Progenitor cell of endocrine pancreas (in vitro differentiated cells): ENCODE measurements around the gene PKLR. TPM values are rescaled to one million over a fixed set of nuclear protein-coding genes. Genes with fewer than 3 reads are reported as not detected.
"Not testable (repeated sequence)": the region's sequence is repeated elsewhere in the genome, so short reads cannot be mapped to it uniquely, and the experiment has no call there.

Source experiments
- DNase-seq: peaks from one replicate; pipeline ENCODE4 v3.0.0; 2021; ENCODE audit warnings: low spot score; ENCODE audit not compliant: unreplicated experiment
- H3K27ac Mint-ChIP-seq: 2 replicates; pipeline ENCODE4 v1.8.0; 2021; ENCODE audit warnings: mild to moderate bottlenecking, moderate library complexity, mixed read lengths
- H3K27me3 Mint-ChIP-seq: 2 replicates; pipeline ENCODE4 v1.8.0; 2021; ENCODE audit warnings: mixed read lengths
- H3K36me3 Mint-ChIP-seq: 2 replicates; pipeline ENCODE4 v1.8.0; 2022; ENCODE audit warnings: mixed read lengths; ENCODE audit not compliant: insufficient read depth
- H3K4me1 Mint-ChIP-seq: 2 replicates; pipeline ENCODE4 v1.8.0; 2021; ENCODE audit warnings: low read depth, mixed read lengths
- H3K4me3 Mint-ChIP-seq: 2 replicates; pipeline ENCODE4 v1.8.0; 2021; ENCODE audit warnings: low read depth, mild to moderate bottlenecking, moderate library complexity, mixed read lengths
- H3K9me3 Mint-ChIP-seq: 2 replicates; pipeline ENCODE4 v1.8.0; 2021; ENCODE audit warnings: low read depth, mixed read lengths
- CTCF ChIP-seq: fragments of 200-600 bp; sonication (generic); IDR thresholded peaks from one replicate; pipeline ENCODE4 v1.5.0; 2021; ENCODE audit warnings: antibody characterized with exemption, mild to moderate bottlenecking; ENCODE audit not compliant: unreplicated experiment
- long read RNA-seq: library from polyadenylated mRNA; unstranded; transcript quantifications from one replicate; pipeline ENCODE4 v2.0.0, GENCODE V29; 2020
- total RNA-seq: library from RNA; stranded (reverse); gene quantifications from 2 replicates; pipeline ENCODE4 v1.2.1, GENCODE V29; 2021

The PKLR gene
- 0.16 and 0.57 TPM in 2 replicates for total RNA-seq
- long read RNA-seq: 0 reads

GRCh38 chr1:155301342-155301841, at the start of gene PKLR:
Gene PKLR (minus strand): TSS chr1:155301438. CDS start chr1:155301395, 43 bp downstream.
- no peak within 1 kb of the TSS for H3K4me3 Mint-ChIP-seq
- no peak within 1 kb of the TSS for H3K27ac Mint-ChIP-seq
- no peaks in the 10 kb centered on the region for H3K36me3 Mint-ChIP-seq
- TF ChIP-seq CTCF: no peak
- H3K9me3 Mint-ChIP-seq: no peaks in the 10 kb centered on the region
- no peak for DNase-seq
- peaks cover 12% of the 10 kb centered on the region for H3K27me3 Mint-ChIP-seq
- H3K4me1 Mint-ChIP-seq: no peaks in the 10 kb centered on the region

GRCh38 chr1:155342842-155343241, 41.6 kb upstream of the PKLR start:
- H3K9me3 Mint-ChIP-seq: no peaks in the 10 kb centered on the region

GRCh38 chr1:155339515-155340097, 38.4 kb upstream of the PKLR start:
- no peak for TF ChIP-seq CTCF
- Mint-ChIP-seq H3K9me3 (no peaks in the 10 kb centered on the region), H3K27ac (peak overlapping the region; percentile 86), H3K4me3 (no peak overlapping the region), H3K4me1 (peaks cover 3% of the 10 kb centered on the region), H3K27me3 (no peaks in the 10 kb centered on the region), H3K36me3 (peaks cover 30% of the 10 kb centered on the region)
- no peak for DNase-seq

More at GRCh38 chr1:155342842-155343241, 41.6 kb upstream of the PKLR start:
- H3K27ac Mint-ChIP-seq: peak overlapping the region; percentile 9
- H3K4me1 Mint-ChIP-seq: peaks cover 3% of the 10 kb centered on the region
- H3K27me3 Mint-ChIP-seq: no peaks in the 10 kb centered on the region
- no peak overlapping the region for H3K4me3 Mint-ChIP-seq
- TF ChIP-seq CTCF: no peak
- H3K36me3 Mint-ChIP-seq: peaks cover 25% of the 10 kb centered on the region
- no peak for DNase-seq

- no peak overlapping the region for H3K4me3 Mint-ChIP-seq
- no peak overlapping the region for H3K27ac Mint-ChIP-seq
- DNase-seq: no peak
- H3K27me3 Mint-ChIP-seq: no peaks in the 10 kb centered on the region
- H3K4me1 Mint-ChIP-seq: no peaks in the 10 kb centered on the region
- TF ChIP-seq CTCF: no peak
- peaks cover 35% of the 10 kb centered on the region for H3K36me3 Mint-ChIP-seq
- no peaks in the 10 kb centered on the region for H3K9me3 Mint-ChIP-seq
Measured at GRCh38 chr1:155334962-155335361, 33.7 kb upstream of the PKLR start.

GRCh38 chr1:155329980-155330598, 28.9 kb upstream of the PKLR start:
- no peak overlapping the region for H3K4me3 Mint-ChIP-seq
- DNase-seq: no peak

GRCh38 chr1:155328856-155329255, 27.6 kb upstream of the PKLR start:
- not testable (repeated sequence) for H3K27me3 Mint-ChIP-seq, H3K4me1 Mint-ChIP-seq, H3K4me3 Mint-ChIP-seq, DNase-seq, H3K9me3 Mint-ChIP-seq
- Mint-ChIP-seq H3K27ac (peak overlapping the region; percentile 71), H3K36me3 (peaks cover 15% of the 10 kb centered on the region)

More at GRCh38 chr1:155329980-155330598, 28.9 kb upstream of the PKLR start:
- TF ChIP-seq CTCF: no peak
- Mint-ChIP-seq H3K9me3 (no peaks in the 10 kb centered on the region), H3K27ac (peak overlapping the region; percentile 59), H3K27me3 (no peaks in the 10 kb centered on the region), H3K36me3 (peaks cover 19% of the 10 kb centered on the region), H3K4me1 (peaks cover 8% of the 10 kb centered on the region)
